Kidney glomerular epithelial cell (primary cell): ENCODE results near the gene SEMA6B.
A peak's percentile ranks its signal among the peaks of the same experiment; 100 is the strongest.

ENCODE experiments used
- DNase-seq: peaks from one replicate; lab custom pipeline; 2025; lab: John Stamatoyannopoulos, UW

The SEMA6B gene

DNA sequence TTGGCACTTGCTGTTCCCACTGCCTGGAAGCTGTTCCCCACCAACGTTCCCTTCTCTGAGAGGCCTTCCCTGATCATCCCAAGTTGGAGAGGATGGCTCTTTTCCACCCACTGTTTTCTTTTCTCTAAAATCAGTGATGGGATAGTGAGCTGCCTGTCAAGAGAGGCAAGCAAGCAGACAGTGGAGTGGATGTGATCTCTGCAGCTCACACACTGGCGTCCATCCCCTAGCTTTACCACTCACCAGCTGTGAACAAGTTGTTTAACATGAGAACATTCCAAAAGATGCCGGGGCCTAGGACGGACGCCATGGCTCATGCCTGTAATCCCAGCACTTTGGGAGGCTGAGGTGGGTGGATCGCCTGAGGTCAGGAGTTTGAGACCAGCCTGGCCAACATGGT, 28.0 kb upstream of the SEMA6B start:
- DNase-seq, result no peak

DNA sequence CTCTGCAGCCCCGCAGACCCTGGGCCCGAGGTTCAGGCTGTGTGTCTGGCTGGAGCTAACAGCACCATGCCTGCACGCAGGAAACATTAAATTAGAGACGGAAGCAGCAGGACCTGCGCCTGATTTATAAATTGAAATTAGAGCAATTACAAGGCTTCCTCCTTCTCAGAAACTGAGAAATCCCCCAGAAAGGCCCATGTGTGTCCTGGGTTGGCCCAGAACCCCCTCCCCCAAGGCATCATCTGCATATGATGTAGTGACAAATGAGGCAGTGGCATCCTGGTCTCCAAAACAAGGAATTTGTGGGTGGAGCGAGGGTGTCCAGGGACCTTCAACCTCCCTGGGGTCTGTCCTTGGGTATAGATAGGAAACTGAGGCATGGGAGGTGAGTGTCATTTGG, 27.2 kb upstream of the SEMA6B start:
- DNase-seq, result no peak

- DNase-seq, result no peak
Measured at GRCh38 chr19:4586245-4586644, 26.8 kb upstream of the SEMA6B start.

DNA sequence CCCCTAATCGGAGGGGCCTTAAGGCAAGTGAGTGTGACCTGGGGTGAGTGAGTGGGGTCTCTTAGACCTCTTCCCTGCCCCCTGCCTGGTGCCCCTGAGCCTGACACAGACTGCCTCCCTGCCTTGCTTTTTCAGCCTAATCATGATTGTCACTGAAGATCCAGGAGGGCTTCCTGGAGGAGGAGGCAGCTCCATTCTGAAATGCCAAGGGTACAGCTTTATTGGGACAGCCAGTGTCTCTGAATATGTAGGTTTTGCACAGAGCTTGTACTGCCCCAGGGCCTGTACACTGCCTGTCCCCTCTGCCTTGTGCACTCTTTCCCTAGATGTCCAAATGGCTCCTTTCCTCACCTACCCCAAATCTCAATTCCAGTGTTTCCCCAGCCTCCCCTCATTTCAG, 26.1 kb upstream of the SEMA6B start:
- DNase-seq, result no peak

DNA sequence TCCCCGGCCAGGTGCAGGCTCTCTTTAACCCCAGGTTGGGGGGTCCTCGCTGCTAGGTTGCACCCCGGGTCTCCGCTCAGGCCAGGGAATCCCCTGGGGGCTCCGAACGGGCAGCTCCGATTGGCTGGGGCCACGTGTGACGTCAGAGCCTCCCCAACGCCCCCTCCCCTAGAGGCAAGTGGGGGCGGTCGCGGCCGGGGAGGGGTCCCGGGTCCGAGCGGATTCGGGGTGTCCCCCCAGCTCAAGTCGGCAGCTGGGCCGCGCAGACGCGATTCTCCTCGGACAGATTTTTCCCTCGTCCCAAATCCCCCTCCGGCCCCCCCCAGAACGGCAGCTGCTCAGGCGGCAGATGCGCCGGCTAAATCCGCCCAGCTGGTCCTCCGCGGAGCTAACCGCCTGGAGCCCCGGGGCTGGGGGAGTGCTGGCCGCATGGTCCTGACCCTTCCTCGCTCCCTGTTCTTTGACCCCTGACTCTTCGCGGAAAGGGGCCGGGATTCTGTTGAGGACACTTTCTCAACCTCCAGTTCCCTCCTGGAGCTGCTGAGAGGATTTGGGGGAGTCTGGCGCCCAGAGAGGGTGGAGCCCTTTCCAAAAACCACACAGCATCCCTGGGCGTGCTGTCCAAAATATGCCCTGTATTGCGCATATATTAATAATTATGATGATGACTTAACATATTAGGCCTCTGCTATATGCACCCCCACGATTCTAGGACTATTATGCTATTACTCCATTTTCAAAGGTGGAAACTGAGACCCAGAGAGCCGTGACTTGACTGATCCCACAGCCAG, 25.4 kb upstream of the SEMA6B start:
- no peak for DNase-seq

DNA sequence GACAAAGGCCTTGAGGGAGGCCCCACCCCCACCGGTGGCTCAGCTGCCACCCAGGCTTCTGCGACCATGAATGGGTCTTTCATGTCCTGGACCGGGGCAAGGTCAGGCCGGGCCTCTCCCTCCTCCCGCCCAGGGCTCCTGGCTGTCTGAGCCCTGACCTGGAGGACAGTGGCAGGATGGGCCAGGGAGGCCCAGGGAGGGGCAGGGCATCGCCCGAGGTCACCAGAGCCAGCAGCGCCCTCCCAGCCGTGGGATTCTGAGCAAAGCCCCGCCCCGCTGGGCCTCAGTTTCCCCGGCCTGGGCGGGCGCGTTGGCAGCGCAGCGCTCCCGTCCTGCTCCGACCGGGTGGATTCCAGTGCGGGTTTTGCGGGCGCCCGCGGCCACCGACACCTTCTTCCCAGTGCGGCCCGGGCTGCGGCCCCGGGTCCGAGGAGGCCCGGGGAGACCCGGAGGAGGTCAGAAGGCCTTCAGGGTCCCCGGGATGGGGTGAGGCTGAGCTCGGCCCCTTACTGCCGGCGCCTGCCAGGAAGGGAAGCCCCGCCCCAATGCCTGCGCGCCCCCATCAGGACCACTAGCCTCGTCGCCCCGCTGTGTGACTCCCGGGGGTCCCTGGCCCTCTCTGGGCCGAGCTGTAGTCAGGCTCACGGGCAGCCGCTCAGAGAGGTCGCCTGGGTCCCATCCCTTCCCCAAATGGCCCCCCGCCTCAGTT, 24.6 kb upstream of the SEMA6B start:
- DNase-seq, result no peak

GRCh38 chr19:4582980-4583842, 23.7 kb upstream of the SEMA6B start:
- no peak for DNase-seq

DNA sequence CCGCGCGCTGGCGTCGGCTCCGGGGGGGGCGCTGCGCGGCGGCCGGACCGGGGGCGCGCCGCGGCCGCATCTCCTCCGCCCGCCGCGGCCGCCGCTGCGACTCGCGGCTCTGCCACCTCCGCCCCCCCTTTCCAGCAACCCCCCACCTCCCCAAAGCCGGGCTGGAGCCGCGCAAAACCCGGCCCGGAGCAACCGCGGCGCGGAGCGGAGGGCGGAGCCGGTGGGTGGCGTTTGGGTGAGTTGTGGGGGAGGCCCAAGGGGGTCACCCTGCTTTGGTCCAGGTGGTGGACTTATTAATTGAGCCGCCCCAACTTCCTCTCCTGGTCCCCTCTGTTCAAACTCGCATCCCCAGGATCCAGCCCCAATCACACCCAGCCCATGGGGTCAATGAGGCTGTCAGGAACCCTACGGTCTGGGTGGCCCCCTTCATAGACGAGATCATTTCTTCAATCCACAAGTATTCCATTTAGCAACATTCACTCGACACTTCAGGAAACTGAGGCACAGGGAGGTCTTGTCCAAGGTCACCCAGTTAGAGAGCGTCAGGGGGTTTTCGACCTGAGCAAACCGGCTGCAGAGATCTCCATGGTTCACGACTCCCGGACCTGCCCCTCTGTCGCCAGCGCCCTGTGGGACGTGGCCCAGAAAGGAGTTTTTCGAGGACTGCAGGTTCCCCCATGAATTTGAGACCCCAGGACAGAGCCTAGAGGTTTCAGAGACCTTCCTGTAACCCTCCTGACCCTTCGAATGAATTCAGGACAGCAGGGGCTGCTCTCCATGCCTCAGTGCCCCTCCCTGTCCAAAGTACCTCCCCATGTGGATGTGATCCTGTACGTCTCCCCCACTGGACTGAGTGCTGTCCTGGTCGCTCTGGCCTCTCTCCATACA, 22.4 kb upstream of the SEMA6B start:
- DNase-seq, result no peak

GRCh38 chr19:4580961-4581665, 21.6 kb upstream of the SEMA6B start:
- DNase-seq, result no peak

DNA sequence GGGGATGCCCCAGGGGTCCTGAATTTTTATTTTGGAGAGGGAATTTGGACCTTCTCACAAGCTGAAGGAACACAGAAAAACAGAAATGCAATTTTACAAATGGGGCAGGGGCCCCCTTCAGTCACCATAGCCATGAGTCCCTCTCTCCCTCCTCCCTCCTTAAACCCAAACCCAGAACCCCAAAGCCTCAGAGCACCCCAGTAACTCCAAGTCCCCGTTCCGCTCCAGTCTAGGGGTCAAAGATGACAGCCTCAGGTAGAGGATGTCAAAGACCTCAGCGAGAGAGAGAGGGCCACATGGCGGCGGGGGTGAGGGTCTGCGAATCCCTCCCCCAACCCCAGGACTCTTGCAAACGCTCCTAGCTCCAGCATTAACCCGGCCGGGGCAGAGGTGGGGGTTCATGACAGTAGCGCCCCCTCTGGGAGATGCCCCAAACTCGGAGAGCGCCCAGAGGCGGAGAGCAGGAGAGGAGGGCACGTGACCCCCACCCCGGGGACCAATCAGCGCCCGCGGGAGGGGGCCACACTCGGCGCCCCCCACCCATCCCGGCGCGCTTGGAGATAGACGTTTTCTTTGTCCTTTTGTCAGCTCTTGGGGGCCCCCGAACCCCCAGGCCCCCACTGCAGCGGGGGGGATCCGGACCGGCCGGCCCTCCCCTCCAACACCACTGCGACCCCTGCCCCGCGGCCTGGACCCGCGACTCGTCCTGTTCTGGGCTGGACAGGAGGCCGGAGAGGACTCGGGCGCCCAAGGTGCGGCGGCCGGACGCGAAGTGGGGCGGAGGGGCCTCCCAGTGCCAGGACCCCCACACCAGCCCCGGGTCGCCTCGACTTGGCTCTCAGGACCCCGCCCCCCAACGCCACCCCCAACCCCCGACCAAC, 20.8 kb upstream of the SEMA6B start:
- DNase-seq, result no peak

GRCh38 chr19:4579389-4579788, 19.9 kb upstream of the SEMA6B start:
- no peak for DNase-seq

GRCh38 chr19:4578552-4579248, 19.2 kb upstream of the SEMA6B start:
- DNase-seq, result no peak

DNA sequence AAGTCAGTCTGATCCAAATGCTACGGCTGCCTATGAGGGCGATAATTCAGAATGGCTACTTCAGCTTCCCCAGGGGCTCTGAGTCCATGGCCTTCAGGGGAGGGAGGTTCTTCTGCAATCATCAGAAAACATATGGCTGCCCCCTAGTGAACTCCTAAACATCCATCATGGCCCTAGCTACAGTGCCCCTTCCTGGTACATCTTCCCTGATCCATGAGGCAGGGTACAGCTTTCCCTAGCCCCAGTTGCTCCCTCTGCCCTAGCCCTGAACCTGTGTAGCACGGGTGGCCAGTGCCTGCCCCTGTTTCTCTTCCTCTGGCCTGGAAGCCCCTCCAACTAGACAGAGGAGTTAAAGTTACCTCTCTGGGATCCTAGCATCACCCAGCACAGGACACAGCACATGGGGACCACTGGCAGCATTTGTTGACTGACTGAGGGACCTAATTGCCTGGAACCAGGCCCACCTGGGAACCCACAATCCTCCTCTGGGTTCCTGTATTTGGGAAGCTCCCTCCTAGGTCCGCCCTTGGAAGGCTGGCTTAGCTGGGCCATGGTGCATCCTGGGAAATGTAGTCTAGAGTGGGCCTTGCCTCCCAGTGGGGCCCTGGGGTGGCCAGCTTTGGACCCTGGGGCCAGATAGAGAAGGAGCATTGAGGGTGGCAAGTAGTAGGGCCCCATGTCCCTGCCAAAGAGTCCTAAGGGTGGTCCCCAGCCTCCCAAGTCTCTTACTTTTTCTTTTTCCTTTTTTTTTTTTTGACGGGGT, 17.7 kb upstream of the SEMA6B start:
- no peak for DNase-seq

DNA sequence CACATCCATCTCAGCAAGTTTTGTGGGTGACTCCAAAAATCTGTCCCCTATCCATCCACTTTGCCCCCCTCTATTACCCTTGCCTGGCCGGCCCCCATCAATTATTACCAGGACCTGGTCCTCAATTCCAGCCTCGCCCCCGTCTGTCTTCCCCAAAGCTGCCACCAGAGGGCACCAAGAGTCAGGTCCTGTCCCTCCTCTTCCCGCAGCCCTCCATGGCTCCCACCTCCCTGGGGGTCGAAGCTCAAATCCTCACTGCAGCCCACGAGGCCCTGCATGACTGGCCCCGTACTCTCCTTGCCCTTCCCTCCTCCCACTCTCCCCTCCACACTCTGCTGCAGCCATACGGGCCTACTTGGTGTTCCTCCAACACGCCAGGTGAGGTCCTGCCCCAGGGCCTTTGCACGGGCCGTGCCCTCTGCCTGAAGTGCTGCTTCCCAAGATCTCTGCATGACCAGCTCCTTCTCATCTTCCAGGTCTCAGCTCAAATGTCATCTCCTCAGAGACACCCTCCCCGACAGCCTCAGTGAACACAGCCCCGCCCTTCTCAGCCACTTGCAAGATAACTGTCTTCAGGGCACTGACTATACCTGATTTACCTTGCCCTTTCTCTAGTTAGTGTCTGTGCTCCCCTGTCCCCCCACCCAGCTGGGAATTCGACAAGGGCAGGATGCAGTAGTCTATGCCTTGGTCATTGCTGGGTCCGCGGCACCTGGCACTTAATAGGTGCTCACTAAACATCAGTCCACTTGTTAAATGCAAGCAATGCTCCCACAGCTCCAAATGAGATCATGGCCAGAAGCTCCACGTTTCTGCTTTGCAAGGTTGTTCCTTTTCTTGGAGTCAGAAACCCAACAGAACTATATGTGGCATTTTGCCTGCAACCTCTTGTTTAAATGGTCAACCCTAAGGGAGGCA, 16.8 kb upstream of the SEMA6B start:
- peak; percentile 13 for DNase-seq

DNA sequence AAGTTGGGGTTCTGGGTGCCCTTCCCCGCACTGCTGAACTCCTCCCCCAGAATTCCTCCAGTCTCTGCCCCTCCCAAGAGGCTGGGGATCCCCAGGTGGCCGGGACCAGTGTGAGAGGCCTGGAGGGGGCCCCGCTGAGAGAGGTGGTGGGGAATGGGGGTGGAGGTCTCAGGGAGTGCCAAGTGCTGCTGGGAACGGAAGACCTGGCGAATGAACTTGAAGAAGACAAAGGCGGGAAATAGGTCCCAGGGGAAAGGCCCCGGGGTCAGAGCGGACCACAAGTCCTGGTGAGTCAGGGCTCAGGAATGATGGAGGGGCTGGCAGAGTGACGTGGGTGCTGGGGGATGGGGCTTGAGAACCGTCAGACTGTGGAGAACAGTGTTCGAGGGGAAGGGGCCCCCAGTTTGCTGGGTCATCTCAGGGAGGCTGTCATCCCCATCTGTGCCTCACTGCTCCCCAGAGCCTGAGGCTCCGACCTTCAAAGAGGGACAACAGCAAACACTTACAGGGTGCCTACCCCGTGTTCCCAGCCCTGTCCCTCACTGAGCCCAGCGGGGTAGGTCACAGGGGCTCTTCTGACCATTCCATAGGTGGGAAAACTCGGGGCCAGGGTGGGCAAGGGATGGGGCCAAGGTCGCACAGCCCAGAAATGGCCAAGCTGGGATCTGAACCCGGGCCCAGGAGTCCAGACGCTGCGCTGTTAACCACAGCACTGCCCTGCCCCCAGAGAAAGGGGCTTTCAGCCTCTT, 16.0 kb upstream of the SEMA6B start:
- peak; percentile 74 for DNase-seq

- DNase-seq, result no peak
Measured at GRCh38 chr19:4573682-4574081, 14.2 kb upstream of the SEMA6B start.
